ENCODE data around the gene PPP1R14C. TPM values are rescaled to one million over a fixed set of nuclear protein-coding genes. Genes with fewer than 3 reads are reported as not detected.

PPP1R14C gene
- total and polyA plus RNA-seq, 10 of the 15 experiments (the other 5 are each of a cell fraction or from before 2014, with no cell fraction given) = 0.07 to 1.6 (median 0.13) TPM; not detected in 4

DNA sequence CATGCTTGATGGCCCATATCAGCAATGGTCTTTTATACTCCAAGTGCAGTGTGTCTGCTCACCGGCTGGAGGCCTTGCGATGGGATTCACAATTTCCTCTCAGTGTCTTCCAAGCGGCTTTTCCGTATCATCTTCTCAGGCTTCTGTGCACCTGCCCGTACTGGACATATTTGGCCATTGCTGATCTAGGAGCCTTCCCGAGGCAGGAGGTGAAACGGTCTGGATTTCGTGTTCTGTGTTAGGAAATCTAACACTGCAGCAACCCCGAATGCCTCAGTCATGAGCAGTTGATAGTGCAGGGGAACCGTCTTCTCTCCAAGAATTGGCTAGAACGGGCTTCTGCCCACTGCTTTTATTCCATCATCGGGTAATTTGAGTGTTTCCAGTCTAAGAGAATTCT lies 60.5 kb downstream of the PPP1R14C start:
- no peak overlapping the region for H3K4me3 ChIP-seq
- DNase-seq (ENCODE audit: low read depth, low spot score) (no peak), FAIRE-seq (no peak), ATAC-seq (no peak)
- ChIA-PET SMC1A (ENCODE audit: uncharacterized antibody, unreplicated experiment) (no interaction called here), RAD21 (ENCODE audit: unreplicated experiment) (no interaction called here), POLR2A (no interaction called here), CTCF (no interaction called here)
- no peaks in the 10 kb centered on the region for H3K4me1 ChIP-seq (ENCODE audit: control insufficient read depth, insufficient read depth, low read length)
- intact Hi-C loops (cut with micrococcal nuclease; ENCODE audit: unreplicated experiment) (no loop called here), in situ Hi-C loops (cut with MboI) (no loop called here)
- no peak overlapping the region for H3K9ac ChIP-seq (ENCODE audit: control insufficient read depth, insufficient read depth, low read length)
- H3K4me2 ChIP-seq (ENCODE audit: control insufficient read depth, insufficient read depth) = no peak overlapping the region
- BruUV-seq (replicated peaks) = no TSS peak
- peaks cover 0 to 1% of the 10 kb centered on the region in 2 experiments; a peak in 3 of 4 replicates for H3K27me3 ChIP-seq (replicated peaks in 1 of 2; ENCODE audit: control insufficient read depth in 2 of 2, insufficient read depth in 2 of 2, low read length in 1 of 2)
- WGBS (ENCODE audit: insufficient coverage, insufficient replicate concordance, low lambda C conversion rate, missing lambda C conversion rate) = 56% methylated on average over 12 of the region's 12 CpGs
- H3K36me3 ChIP-seq (ENCODE audit: control insufficient read depth in 2 of 2, insufficient read depth in 2 of 2, low read length in 1 of 2) = no peaks in the 10 kb centered on the region
- H4K20me1 ChIP-seq (ENCODE audit: control insufficient read depth, insufficient read depth) = no peaks in the 10 kb centered on the region
- no peak overlapping the region for H3K27ac ChIP-seq (ENCODE audit: control insufficient read depth, insufficient read depth)
- no peaks in the 10 kb centered on the region for H3K79me2 ChIP-seq (ENCODE audit: control insufficient read depth, insufficient read depth, low read length)
- no peaks in the 10 kb centered on the region for H3K9me3 ChIP-seq (replicated peaks; ENCODE audit: control insufficient read depth, insufficient read depth, low read length)
- no peak overlapping the region for H2AFZ ChIP-seq (ENCODE audit: control insufficient read depth, low read depth, low read length)
- TF ChIP-seq STAT1 (conservative IDR thresholded peaks at IDR 0.05) (no peak), ZNF217 (IDR thresholded peaks at IDR 0.05) (no peak), SUZ12 (IDR thresholded peaks at IDR 0.05; ENCODE audit: unreplicated experiment) (no peak), CREB1 (IDR thresholded peaks at IDR 0.05; ENCODE audit: low read depth) (no peak), TCF3 (IDR thresholded peaks at IDR 0.05; ENCODE audit: borderline replicate concordance, insufficient read depth, low read depth, low read length) (no peak), HCFC1 (IDR thresholded peaks at IDR 0.05; ENCODE audit: low read length) (no peak), BHLHE40 (IDR thresholded peaks at IDR 0.05; ENCODE audit: borderline replicate concordance in 1 of 2, low read depth in 2 of 2, low read length in 1 of 2) (no peak), SMAD1 (IDR thresholded peaks at IDR 0.05; ENCODE audit: low read depth, partially characterized antibody) (no peak), FOXM1 (IDR thresholded peaks at IDR 0.05; ENCODE audit: low read depth, low read length) (no peak), NR2C1 (IDR thresholded peaks at IDR 0.05) (no peak)
- TF ChIP-seq, protein P1, sequence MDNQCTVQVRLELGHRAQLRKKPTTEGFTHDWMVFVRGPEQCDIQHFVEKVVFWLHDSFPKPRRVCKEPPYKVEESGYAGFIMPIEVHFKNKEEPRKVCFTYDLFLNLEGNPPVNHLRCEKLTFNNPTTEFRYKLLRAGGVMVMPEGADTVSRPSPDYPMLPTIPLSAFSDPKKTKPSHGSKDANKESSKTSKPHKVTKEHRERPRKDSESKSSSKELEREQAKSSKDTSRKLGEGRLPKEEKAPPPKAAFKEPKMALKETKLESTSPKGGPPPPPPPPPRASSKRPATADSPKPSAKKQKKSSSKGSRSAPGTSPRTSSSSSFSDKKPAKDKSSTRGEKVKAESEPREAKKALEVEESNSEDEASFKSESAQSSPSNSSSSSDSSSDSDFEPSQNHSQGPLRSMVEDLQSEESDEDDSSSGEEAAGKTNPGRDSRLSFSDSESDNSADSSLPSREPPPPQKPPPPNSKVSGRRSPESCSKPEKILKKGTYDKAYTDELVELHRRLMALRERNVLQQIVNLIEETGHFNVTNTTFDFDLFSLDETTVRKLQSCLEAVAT (IDR thresholded peaks at IDR 0.05) = no peak
- TF ChIP-seq, protein P2, sequence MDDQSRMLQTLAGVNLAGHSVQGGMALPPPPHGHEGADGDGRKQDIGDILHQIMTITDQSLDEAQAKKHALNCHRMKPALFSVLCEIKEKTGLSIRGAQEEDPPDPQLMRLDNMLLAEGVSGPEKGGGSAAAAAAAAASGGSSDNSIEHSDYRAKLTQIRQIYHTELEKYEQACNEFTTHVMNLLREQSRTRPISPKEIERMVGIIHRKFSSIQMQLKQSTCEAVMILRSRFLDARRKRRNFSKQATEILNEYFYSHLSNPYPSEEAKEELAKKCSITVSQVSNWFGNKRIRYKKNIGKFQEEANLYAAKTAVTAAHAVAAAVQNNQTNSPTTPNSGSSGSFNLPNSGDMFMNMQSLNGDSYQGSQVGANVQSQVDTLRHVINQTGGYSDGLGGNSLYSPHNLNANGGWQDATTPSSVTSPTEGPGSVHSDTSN (IDR thresholded peaks at IDR 0.05; ENCODE audit: insufficient replicate concordance, low read depth, low read length) = no peak
- TF ChIP-seq, protein P3, sequence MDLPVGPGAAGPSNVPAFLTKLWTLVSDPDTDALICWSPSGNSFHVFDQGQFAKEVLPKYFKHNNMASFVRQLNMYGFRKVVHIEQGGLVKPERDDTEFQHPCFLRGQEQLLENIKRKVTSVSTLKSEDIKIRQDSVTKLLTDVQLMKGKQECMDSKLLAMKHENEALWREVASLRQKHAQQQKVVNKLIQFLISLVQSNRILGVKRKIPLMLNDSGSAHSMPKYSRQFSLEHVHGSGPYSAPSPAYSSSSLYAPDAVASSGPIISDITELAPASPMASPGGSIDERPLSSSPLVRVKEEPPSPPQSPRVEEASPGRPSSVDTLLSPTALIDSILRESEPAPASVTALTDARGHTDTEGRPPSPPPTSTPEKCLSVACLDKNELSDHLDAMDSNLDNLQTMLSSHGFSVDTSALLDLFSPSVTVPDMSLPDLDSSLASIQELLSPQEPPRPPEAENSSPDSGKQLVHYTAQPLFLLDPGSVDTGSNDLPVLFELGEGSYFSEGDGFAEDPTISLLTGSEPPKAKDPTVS (IDR thresholded peaks at IDR 0.05; ENCODE audit: low read depth, low read length) = no peak
- TF ChIP-seq, protein P4, sequence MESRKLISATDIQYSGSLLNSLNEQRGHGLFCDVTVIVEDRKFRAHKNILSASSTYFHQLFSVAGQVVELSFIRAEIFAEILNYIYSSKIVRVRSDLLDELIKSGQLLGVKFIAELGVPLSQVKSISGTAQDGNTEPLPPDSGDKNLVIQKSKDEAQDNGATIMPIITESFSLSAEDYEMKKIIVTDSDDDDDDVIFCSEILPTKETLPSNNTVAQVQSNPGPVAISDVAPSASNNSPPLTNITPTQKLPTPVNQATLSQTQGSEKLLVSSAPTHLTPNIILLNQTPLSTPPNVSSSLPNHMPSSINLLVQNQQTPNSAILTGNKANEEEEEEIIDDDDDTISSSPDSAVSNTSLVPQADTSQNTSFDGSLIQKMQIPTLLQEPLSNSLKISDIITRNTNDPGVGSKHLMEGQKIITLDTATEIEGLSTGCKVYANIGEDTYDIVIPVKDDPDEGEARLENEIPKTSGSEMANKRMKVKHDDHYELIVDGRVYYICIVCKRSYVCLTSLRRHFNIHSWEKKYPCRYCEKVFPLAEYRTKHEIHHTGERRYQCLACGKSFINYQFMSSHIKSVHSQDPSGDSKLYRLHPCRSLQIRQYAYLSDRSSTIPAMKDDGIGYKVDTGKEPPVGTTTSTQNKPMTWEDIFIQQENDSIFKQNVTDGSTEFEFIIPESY (IDR thresholded peaks at IDR 0.05) = no peak
- TF ChIP-seq, protein P5, sequence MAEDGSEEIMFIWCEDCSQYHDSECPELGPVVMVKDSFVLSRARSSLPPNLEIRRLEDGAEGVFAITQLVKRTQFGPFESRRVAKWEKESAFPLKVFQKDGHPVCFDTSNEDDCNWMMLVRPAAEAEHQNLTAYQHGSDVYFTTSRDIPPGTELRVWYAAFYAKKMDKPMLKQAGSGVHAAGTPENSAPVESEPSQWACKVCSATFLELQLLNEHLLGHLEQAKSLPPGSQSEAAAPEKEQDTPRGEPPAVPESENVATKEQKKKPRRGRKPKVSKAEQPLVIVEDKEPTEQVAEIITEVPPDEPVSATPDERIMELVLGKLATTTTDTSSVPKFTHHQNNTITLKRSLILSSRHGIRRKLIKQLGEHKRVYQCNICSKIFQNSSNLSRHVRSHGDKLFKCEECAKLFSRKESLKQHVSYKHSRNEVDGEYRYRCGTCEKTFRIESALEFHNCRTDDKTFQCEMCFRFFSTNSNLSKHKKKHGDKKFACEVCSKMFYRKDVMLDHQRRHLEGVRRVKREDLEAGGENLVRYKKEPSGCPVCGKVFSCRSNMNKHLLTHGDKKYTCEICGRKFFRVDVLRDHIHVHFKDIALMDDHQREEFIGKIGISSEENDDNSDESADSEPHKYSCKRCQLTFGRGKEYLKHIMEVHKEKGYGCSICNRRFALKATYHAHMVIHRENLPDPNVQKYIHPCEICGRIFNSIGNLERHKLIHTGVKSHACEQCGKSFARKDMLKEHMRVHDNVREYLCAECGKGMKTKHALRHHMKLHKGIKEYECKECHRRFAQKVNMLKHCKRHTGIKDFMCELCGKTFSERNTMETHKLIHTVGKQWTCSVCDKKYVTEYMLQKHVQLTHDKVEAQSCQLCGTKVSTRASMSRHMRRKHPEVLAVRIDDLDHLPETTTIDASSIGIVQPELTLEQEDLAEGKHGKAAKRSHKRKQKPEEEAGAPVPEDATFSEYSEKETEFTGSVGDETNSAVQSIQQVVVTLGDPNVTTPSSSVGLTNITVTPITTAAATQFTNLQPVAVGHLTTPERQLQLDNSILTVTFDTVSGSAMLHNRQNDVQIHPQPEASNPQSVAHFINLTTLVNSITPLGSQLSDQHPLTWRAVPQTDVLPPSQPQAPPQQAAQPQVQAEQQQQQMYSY (CRISPR knock-in tag; IDR thresholded peaks at IDR 0.05) = no peak

All from GM12878 (cell line).